Measurements from ENCODE around the gene FBXO45.
"Not testable (repeated sequence)": the region's sequence is repeated elsewhere in the genome, so short reads cannot be mapped to it uniquely, and the experiment has no call there.

The FBXO45 gene

DNA sequence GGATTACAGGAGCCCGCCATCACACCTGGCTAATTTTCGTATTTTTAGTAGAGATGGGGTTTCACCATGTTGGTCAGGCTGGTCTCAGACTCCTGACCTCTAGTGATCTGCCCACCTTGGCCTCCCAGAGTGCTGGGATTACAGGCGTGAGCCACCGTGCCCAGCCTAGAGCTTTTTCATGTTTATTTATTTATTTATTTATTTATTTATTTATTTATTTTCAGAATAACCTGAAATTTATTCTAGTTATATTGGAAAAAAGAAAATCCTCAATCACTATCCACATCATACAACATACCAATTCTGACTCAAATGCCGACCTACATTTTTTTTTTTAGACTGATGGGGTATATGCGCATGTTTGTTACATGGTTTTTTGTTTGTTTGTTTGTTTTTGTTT lies 46.8 kb downstream of the FBXO45 start:
- DNase-seq = not testable (repeated sequence)

DNA sequence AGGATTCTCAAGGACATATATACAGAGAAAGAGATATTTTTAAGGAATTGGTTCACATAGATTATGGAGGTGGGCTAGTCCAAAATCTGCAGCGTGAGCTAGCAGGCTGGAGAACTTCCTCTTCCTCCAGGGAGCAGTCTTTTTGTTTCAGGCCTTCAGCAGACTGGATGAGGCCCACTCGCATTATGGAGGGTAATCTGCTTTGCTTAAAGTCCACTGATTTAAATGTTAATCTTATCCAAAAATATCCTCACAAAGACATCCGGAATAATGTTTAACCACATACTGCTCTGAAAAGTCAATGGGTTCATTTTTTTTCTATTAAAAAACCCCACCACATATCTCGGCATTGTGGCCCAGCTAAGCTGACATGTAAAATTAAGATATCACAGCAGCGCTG lies 48.8 kb downstream of the FBXO45 start:
- no peak for DNase-seq

- no peak for DNase-seq
Measured at GRCh38 chr3:196619223-196619622, 50.8 kb downstream of the FBXO45 start.

- DNase-seq = not testable (repeated sequence)
Measured at GRCh38 chr3:196619627-196620026, 51.2 kb downstream of the FBXO45 start.

- DNase-seq = no peak
Measured at GRCh38 chr3:196620161-196620604, 51.7 kb downstream of the FBXO45 start.

DNA sequence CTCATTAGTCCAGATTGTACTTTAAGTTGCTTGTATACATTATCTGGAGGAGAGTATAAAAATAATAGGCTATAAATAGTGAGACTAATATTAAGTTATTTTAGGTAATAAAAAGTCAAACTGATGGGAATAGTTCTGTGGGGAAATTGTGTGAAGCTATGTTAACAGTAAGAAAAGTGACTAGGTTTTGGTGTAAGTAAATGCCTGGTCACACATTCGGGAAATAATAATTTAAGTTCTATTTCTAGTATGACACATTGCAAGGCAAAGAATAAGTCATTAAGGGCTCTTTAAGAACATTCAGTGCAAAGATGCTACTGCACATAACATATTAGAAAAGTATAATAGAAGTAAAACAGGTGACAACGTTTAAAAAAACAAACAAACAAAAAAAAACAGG lies 52.2 kb downstream of the FBXO45 start:
- no peak for DNase-seq

DNA sequence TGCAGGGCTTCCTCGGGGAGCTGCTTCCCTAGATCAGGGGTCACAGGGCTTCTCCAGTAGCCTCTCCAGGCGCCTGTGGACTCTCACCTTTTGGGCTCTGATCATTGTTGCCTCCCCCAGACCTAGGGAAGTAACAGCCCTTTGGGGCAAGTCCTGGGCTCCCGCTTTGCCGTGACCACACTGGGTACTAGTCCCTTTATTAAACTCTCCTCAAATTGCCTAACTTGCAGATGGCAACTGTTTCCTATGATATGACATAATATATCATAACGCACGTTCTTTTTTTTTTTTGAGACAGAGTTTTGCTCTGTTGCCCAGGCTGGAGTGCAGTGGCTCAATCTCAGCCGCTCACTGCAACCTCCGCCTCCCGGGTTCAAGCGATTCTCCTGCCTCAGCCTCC lies 53.2 kb downstream of the FBXO45 start:
- DNase-seq = no peak

- no peak for DNase-seq
Measured at GRCh38 chr3:196624067-196624790, 55.8 kb downstream of the FBXO45 start.

DNA sequence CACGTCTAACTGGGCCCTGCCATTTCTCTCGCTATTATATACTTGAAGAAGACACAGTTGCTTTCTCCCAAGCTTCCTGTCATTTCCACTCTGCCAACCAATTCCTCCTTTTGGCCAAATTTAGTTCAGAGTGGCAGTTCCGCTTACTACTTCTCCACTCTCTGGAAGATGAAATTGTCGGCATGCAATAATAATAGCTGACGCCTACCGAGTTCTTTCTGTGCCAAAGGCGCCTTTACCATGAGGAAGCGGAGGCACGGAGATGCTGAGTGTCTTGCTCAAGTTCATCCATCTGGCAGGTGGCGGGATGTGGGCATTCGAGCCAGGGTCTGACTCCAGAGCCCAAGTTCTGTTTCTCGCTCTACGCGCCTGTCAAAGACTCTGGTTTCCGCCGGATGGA lies 56.4 kb downstream of the FBXO45 start:
- no peak for DNase-seq

- no peak for DNase-seq
Measured at GRCh38 chr3:196625331-196625730, 56.9 kb downstream of the FBXO45 start.

DNA sequence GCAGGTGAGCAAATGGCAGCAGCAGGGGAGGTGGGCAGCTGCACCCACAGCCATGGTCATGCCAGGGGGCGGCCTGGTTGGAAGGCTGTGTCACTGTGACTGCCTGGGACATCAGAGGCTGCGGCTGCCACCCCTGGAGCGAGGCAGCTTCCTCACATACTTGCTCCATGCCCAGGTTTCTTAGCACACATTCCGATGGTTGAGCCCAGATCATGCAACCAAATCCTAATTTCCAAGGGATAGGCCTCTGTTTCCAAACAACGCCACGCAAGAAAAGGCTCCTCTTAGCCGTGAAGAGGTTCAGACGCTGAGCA lies 59.4 kb downstream of the FBXO45 start:
- DNase-seq = no peak

GRCh38 chr3:196629228-196629627 lies 60.8 kb downstream of the FBXO45 start:
- no peak for DNase-seq

DNA sequence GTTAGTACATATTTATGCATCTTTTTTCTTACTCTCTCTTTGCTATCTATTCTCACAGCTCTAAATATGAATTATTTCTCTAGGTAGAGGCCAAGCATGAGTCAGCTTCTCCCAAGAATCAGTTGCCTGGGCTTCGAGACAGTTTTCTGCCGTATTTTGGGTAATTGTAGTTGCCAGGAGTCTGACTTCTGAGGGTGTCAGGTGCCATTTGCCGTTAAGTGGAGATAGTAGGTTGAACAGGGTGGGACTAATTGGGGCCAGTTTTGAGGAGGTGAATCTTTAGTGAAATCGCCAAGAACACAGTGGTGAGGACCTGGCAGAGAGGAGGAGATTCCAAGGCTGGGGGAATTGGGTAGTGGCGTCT lies 63.2 kb downstream of the FBXO45 start:
- DNase-seq = no peak

DNA sequence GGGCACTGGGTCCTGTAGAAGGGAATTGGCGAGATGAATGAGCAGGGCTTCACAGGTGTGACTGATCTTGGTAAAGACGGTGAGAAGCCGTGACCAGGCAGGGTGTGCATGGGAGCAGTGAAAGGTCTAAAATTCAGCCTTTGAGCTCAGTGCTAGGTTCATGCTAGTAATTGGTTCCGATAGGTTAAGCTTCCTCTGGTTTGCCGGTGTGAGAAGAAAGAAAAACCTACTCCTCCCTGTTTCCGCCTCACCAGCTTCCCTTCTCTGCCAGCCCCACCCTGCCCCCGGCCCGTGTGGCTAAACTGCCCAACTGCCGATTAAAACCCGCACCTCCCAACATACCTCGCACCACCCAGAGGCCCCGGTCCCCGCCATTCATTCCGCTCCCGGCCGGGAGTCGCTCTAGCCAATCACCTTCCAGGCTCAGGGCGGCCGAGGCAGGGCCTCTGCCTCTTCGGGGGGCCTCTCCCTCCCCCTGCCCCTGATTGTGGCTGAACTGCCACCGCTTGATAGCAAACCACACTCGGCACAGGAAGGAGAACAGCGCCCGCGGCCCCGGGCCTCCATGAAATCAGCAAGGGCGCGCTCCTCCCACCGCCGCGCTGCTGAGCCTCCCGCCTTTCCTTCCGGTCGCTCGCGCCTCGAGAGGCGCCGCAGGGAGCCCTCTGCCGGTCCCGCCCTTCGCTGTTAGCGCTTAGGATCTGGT lies 63.7 kb downstream of the FBXO45 start:
- DNase-seq = peak; percentile 91

DNA sequence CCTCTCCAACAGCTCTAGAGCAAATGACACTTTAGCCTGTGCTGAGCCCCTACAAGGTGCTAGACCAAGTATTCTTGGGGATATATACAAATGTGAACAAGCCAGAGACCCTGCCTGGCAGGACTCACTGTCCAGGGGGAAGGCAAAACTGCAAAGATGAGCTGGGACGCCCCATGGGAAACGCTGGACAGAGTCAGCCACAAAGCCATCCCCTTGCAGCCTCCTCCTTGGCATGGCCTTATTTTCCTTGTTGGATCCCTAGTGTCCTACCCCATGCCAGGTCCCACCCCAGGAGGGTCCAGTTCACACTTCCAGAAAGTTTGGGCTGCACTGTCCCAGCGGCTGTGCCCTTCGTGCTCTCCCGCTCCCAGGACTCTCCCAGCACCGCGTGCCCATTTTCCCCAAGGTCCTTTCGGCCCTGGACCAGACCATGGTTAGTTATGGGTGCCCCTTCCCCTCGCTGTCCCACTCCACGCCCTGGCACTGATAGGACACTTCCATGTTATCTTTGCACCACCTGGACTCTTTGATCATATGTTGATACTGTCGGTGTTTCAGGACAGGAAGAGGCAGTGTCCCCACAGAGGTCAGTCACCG lies 65.2 kb downstream of the FBXO45 start:
- DNase-seq = no peak

- no peak for DNase-seq
Measured at GRCh38 chr3:196634224-196634623, 65.8 kb downstream of the FBXO45 start.

GRCh38 chr3:196634829-196635228 lies 66.4 kb downstream of the FBXO45 start:
- DNase-seq = no peak

DNA sequence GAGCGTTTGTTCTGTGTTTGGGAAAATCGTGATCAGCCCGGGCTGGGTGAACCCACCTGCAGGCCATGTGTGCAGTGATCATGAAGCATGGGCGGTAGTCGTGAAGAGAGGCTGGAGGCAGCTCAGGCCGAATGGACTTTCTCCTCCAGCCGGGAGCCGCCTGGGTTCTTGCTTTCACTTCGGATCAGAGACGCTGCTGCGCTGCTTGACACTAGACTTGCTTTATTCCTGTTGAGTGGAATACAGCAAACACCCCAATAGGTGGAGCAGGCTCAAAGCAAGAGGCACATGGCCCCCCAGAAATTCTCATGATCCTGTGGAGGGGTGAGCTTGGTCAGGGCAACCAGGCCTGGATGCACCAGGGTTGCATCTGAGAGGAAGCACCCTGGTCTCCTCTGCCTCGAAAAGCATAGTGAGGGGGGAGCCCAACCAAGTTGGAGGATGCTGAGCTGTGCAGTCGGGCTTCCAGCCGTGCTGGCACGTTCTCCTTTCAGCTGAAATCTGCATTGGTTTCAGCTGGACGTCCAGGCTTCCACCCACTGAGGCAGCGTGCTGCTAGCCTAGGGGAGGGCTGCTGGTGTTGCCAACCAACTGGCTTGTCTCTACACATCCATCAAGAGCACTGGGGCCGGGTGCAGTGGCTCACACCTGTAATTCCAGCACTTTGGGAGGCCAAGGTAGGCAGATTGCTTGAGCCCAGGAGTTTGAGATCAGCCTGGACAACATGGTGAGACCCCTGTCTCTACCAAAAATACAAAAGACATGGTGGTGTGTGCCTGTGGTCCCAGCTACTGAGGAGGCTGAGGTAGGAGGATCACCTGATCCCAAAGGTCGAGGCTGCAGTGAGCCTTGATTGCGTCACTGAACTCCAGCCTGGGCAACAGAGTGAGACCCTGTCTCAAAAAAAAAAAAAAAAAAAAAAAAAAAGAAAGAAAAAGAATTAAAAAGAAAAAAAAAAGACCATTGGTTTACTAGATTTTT lies 68.2 kb downstream of the FBXO45 start:
- no peak for DNase-seq

DNA sequence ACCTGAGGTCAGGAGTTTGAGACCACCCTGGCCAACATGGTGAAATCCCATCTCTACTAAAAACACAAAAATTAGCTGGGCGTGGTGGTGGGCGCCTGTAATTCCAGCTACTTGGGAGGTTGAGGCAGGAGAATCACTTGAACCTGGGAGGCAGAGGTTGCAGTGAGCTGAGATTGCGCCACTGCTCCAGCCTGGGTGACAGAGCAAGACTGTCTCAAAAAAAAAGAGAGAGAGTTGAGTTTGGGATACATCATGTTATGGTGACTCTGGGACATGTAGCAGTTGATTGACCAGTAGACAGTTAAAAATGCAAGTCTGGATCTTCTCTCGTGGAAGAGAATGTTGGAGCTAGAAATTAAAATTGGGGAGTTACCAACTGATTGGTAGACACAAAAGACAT lies 69.5 kb downstream of the FBXO45 start:
- not testable (repeated sequence) for DNase-seq
